Lower lobe of right lung (tissue), 2 donors: ENCODE results near the gene CYP4F2. TPM values are rescaled to one million over a fixed set of nuclear protein-coding genes. Genes with fewer than 3 reads are reported as not detected.

Experiments used
- ATAC-seq, 2 donors: fragments of 200-7000 bp; cut with Tn5 transposase; one replicate each; pipeline ENCODE4 v1.9.1; 2020 to 2022; ENCODE audit warnings: mild to moderate bottlenecking in 2 of 2, moderate library complexity in 2 of 2
- DNase-seq: peaks from one replicate; pipeline ENCODE4 v3.0.0-alpha.2; 2020
- H3K27ac ChIP-seq: fragments of 200-600 bp; one replicate; pipeline ENCODE4 v1.8.0; 2022
- H3K27me3 ChIP-seq: fragments of 200-600 bp; one replicate; pipeline ENCODE4 v1.8.0; 2022; ENCODE audit warnings: low read depth
- H3K36me3 ChIP-seq: fragments of 200-600 bp; one replicate; pipeline ENCODE4 v1.8.0; 2022; ENCODE audit warnings: mild to moderate bottlenecking
- H3K4me1 ChIP-seq: fragments of 200-600 bp; one replicate; pipeline ENCODE4 v1.8.0; 2022
- H3K4me3 ChIP-seq: fragments of 200-600 bp; one replicate; pipeline ENCODE4 v1.8.0; 2022; ENCODE audit warnings: mild to moderate bottlenecking
- H3K9me3 ChIP-seq: fragments of 200-600 bp; one replicate; pipeline ENCODE4 v1.8.0; 2022
- CTCF ChIP-seq: fragments of 200-600 bp; IDR thresholded peaks from one replicate; pipeline ENCODE4 v1.8.0; 2022; ENCODE audit warnings: antibody characterized with exemption, mild to moderate bottlenecking
- intact Hi-C: fragments of 100-400 bp; cut with DNase I; formaldehyde crosslinking; loops from one replicate; pipeline ENCODE4 v1.11.0; 2022
- long read RNA-seq: library from polyadenylated mRNA; unstranded; transcript quantifications from one replicate; pipeline ENCODE4 v2.0.0, GENCODE V29; 2021
- total RNA-seq: library from RNA; stranded (reverse); fragmentation: NEBNext Ultra II Directional; extraction: Animal tissue kit (Norgen Biotek cat#: 25700); gene quantifications from one replicate; pipeline ENCODE4 v1.2.1, GENCODE V29; 2021
- donor health status: DM: no; HTN: yes; CAD: no; lungs with severe emphysema.

CYP4F2 gene
- not detected for total RNA-seq
- long read RNA-seq = 0 reads

- Histone ChIP-seq H3K27ac (no peak within 1 kb of the TSS), H3K4me3 (no peak within 1 kb of the TSS), H3K4me1 (no peaks in the 10 kb centered on the region), H3K36me3 (no peaks in the 10 kb centered on the region), H3K9me3 (no peaks in the 10 kb centered on the region), H3K27me3 (peaks cover 9% of the 10 kb centered on the region)
- no peak for TF ChIP-seq CTCF
- DNase-seq (no peak), ATAC-seq (no peak)
- intact Hi-C loops = no loop called here
These were observed at the start of gene CYP4F2 for GRCh38 chr19:15897738-15898276. CYP4F2 (minus strand) TSS chr19:15898074; CDS start chr19:15897611, 463 bp downstream.

DNA sequence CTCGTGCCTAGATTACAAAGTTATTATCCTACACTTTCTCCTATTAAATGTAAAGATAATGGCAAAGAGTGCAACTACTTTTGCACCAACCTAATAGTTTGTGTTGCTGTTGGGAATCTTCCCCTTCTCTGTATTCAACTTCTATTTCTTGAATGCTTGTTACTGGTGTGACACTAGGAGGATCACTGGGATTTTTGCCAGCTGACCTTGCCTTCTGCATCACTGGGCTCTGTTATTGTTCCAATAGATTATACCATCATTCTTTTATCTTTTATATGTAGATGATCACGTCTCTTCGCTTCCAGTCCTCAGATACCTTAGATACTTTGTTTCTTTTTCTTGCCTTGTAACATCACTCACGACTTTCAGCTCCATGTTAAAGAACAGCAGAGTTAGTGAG, 47.4 kb upstream of the CYP4F2 start:
- Histone ChIP-seq H3K27me3 (peaks cover 6% of the 10 kb centered on the region), H3K4me3 (no peak overlapping the region), H3K36me3 (no peaks in the 10 kb centered on the region), H3K27ac (no peak overlapping the region), H3K4me1 (no peaks in the 10 kb centered on the region), H3K9me3 (peaks cover 12% of the 10 kb centered on the region)
- no peak for TF ChIP-seq CTCF
- DNase-seq = no peak
- no peak for ATAC-seq
- intact Hi-C loops = no loop called here

GRCh38 chr19:15944401-15944800, 46.5 kb upstream of the CYP4F2 start:
- H3K36me3 ChIP-seq = no peaks in the 10 kb centered on the region
- peaks cover 12% of the 10 kb centered on the region for H3K27me3 ChIP-seq
- intact Hi-C loops = no loop called here
- no peaks in the 10 kb centered on the region for H3K4me1 ChIP-seq
- no peak overlapping the region for H3K4me3 ChIP-seq
- no peak for TF ChIP-seq CTCF
- DNase-seq (no peak), ATAC-seq (no peak)
- H3K9me3 ChIP-seq = peaks cover 12% of the 10 kb centered on the region
- no peak overlapping the region for H3K27ac ChIP-seq

DNA sequence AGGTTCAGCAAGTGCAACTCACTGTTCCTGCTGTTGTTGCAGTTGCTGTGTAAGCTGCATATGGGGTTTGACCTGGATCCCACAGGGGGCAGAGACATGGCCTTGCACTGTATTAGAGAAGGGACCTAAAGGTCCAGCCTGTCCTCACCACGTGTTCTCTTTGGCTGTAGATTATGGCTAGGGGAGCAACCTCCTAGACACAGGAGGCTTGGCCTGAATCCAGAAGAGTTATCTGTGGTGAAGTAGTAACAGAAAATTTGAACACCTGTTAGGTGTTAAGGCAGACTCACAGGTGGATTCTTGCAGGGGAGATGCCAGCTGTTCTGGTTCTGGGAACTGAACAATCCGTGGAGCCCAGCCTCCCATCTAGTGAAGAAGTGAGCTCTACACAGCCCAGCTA, 39.9 kb upstream of the CYP4F2 start:
- H3K27ac ChIP-seq = no peak overlapping the region
- H3K27me3 ChIP-seq = peaks cover 6% of the 10 kb centered on the region
- no peaks in the 10 kb centered on the region for H3K36me3 ChIP-seq
- TF ChIP-seq CTCF = no peak
- DNase-seq = no peak
- ATAC-seq = no peak
- H3K9me3 ChIP-seq = no peaks in the 10 kb centered on the region
- H3K4me1 ChIP-seq = peaks cover 6% of the 10 kb centered on the region
- intact Hi-C loops = no loop called here
- no peak overlapping the region for H3K4me3 ChIP-seq

DNA sequence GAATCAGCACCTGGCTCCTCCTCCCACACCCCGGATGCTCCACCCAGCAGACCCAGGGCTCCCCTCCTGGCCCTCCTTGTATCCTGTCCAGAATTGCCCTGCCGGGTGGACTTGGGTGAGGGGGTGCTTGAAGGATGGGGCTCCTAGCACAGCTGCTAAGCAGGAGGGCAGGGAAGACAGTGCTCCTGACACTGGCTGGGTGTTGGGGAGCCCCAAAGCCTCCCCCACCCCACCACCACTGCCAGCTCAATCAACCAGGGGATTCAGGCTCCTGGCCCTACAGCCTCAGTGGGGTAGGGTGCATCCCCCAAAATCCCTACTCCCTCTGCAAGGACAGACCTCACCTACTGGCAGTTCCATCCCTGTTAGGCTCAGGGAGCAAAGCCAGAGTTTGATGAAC, 39.1 kb upstream of the CYP4F2 start:
- Histone ChIP-seq H3K4me3 (no peak overlapping the region), H3K27ac (no peak overlapping the region), H3K4me1 (peaks cover 6% of the 10 kb centered on the region), H3K36me3 (no peaks in the 10 kb centered on the region), H3K9me3 (no peaks in the 10 kb centered on the region), H3K27me3 (peaks cover 6% of the 10 kb centered on the region)
- intact Hi-C loops = no loop called here
- no peak for TF ChIP-seq CTCF
- no peak for DNase-seq
- ATAC-seq = no peak

DNA sequence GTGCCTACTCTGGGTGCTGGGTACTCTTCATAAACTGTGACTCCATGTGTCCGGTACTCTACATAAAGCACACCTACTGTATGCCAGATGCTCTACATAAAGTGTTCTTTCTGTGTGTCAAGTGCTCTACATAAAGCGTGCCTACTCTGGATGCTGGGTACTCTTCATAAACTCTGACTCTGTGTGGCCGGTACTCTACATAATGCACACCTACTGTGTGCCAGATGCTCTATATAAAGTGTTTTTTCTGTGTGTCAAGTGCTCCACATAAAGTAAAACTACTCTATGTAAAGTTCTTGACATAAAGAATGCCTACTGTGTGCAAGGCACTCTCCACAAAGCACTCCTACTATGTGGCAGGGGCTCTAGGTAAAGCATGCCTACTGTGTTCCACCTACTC, 38.3 kb upstream of the CYP4F2 start:
- no peaks in the 10 kb centered on the region for H3K36me3 ChIP-seq
- H3K4me3 ChIP-seq = no peak overlapping the region
- no peak for DNase-seq
- H3K4me1 ChIP-seq = peaks cover 6% of the 10 kb centered on the region
- TF ChIP-seq CTCF = no peak
- no peaks in the 10 kb centered on the region for H3K9me3 ChIP-seq
- H3K27ac ChIP-seq = no peak overlapping the region
- H3K27me3 ChIP-seq = peaks cover 6% of the 10 kb centered on the region
- intact Hi-C loops = no loop called here
- no peak for ATAC-seq
